B cell (primary cell): ENCODE measurements around the gene CCDC196. TPM values are rescaled to one million over a fixed set of nuclear protein-coding genes. Genes with fewer than 3 reads are reported as not detected.
"Not testable (repeated sequence)": the region's sequence is repeated elsewhere in the genome, so short reads cannot be mapped to it uniquely, and the experiment has no call there.

Source experiments
- ATAC-seq: fragments of 200-7000 bp; cut with Tn5 transposase; one replicate; pipeline ENCODE4 v1.10.0; 2021; ENCODE audit warnings: low read depth, mild to moderate bottlenecking, moderate number of reproducible peaks, moderate library complexity
- CTCF ChIA-PET: fragments of 350-600 bp; sonication (Branson Sonifier 250); formaldehyde crosslinking; loops from one replicate; lab custom pipeline; 2021; ENCODE audit warnings: antibody characterized with exemption, inconsistent platforms; lab: Charles Lee
- POLR2A ChIA-PET: fragments of 350-600 bp; sonication (Branson Sonifier 250); formaldehyde crosslinking; loops from one replicate; lab custom pipeline; 2021; ENCODE audit warnings: antibody characterized with exemption; lab: Charles Lee
- DNase-seq: peaks from one replicate; pipeline ENCODE4 v3.0.0; 2013
- H2AFZ ChIP-seq: 2 replicates; pipeline ENCODE4 v1.6.1; 2012; ENCODE audit warnings: mild to moderate bottlenecking, low read depth, low read length; ENCODE audit not compliant: insufficient read depth, poor library complexity, severe bottlenecking
- H3K27ac ChIP-seq, 2 donors: 1 replicate in 1 of 2; 2 replicates in 1 of 2; pipeline ENCODE4 v1.5.1; 2012 to 2013; ENCODE audit warnings: low read length in 2 of 2, mild to moderate bottlenecking in 2 of 2, moderate library complexity in 1 of 2
- H3K27me3 ChIP-seq, 4 experiments: fragments of 200-600 bp in 1 of 4; sonication (generic) in 1 of 4; replicated peaks in 1 of 4; 1 replicate in 2 of 4; 2 replicates in 2 of 4; pipeline versions ENCODE4 v1.6.1 to v1.7.0; 2013 to 2016; ENCODE audit warnings: low read length in 3 of 4, mild to moderate bottlenecking in 2 of 4, mixed read lengths in 1 of 4, moderate library complexity in 1 of 4; ENCODE audit not compliant: insufficient read depth in 4 of 4, control insufficient read depth in 3 of 4; ENCODE audit errors: control extremely low read depth in 1 of 4
- H3K36me3 ChIP-seq, 2 experiments: replicated peaks in 1 of 2; 1 replicate in 1 of 2; 2 replicates in 1 of 2; pipeline versions ENCODE4 v1.6.1 to v1.7.1; 2013; ENCODE audit warnings: low read length in 1 of 2; ENCODE audit not compliant: insufficient read depth in 2 of 2, control insufficient read depth in 1 of 2; ENCODE audit errors: control extremely low read depth in 1 of 2, extremely low read depth in 1 of 2
- H3K4me1 ChIP-seq, 2 donors: fragments of 200-600 bp in 1 of 2; sonication (generic) in 1 of 2; 1 replicate in 1 of 2; 2 replicates in 1 of 2; pipeline versions ENCODE4 v1.5.1 to v1.6.1; 2013 to 2017; ENCODE audit warnings: low read length in 2 of 2; ENCODE audit not compliant: control insufficient read depth in 2 of 2, insufficient read depth in 2 of 2
- H3K4me2 ChIP-seq: replicated peaks from 2 replicates; pipeline ENCODE3; 2012; ENCODE audit warnings: mild to moderate bottlenecking, low read depth, low read length; ENCODE audit not compliant: poor library complexity, severe bottlenecking
- H3K4me3 ChIP-seq, 5 experiments: fragments of 200-600 bp in 1 of 5; sonication (generic) in 1 of 5; 1 replicate in 3 of 5; 2 replicates in 2 of 5; pipeline versions ENCODE4 v1.5.1 to v1.7.0; 2011 to 2016; ENCODE audit warnings: low read length in 4 of 5, mild to moderate bottlenecking in 4 of 5, low read depth in 2 of 5, control low read depth in 1 of 5, moderate library complexity in 1 of 5; ENCODE audit not compliant: insufficient read depth in 1 of 5; ENCODE audit errors: control extremely low read depth in 1 of 5, extremely low read depth in 1 of 5
- H3K79me2 ChIP-seq: fragments of 200-600 bp; sonication (generic); one replicate; pipeline ENCODE4 v1.6.0; 2016; ENCODE audit warnings: low read length; ENCODE audit not compliant: control insufficient read depth, insufficient read depth
- H3K9ac ChIP-seq: fragments of 200-600 bp; sonication (generic); 2 replicates; pipeline ENCODE4 v1.6.1; 2017; ENCODE audit warnings: mild to moderate bottlenecking, low read length, moderate library complexity
- H3K9me3 ChIP-seq, 3 donors: one replicate each; pipeline versions ENCODE4 v1.6.1 to v1.7.1; 2013; ENCODE audit warnings: low read length in 2 of 3; ENCODE audit not compliant: control insufficient read depth in 2 of 3, insufficient read depth in 1 of 3; ENCODE audit errors: control extremely low read depth in 1 of 3
- H4K20me1 ChIP-seq: 2 replicates; pipeline ENCODE4 v1.6.0; 2012; ENCODE audit warnings: mild to moderate bottlenecking, low read length; ENCODE audit not compliant: insufficient read depth, control insufficient read depth, poor library complexity, severe bottlenecking
- H3K27ac Mint-ChIP-seq: one replicate; pipeline ENCODE4 v1.8.0; 2021; ENCODE audit warnings: mixed read lengths
- H3K27me3 Mint-ChIP-seq: one replicate; pipeline ENCODE4 v1.8.0; 2021; ENCODE audit warnings: mixed read lengths
- H3K4me1 Mint-ChIP-seq: one replicate; pipeline ENCODE4 v1.8.0; 2021; ENCODE audit warnings: mixed read lengths
- H3K4me3 Mint-ChIP-seq: one replicate; pipeline ENCODE4 v1.8.0; 2021; ENCODE audit warnings: mixed read lengths
- H3K9me3 Mint-ChIP-seq: one replicate; pipeline ENCODE4 v1.8.0; 2022; ENCODE audit warnings: mixed read lengths; ENCODE audit not compliant: insufficient read depth
- WGBS: methylation state at CpG from one replicate; pipeline ENCODE4 v1.1.5; 2013; ENCODE audit warnings: missing lambda C conversion rate; ENCODE audit not compliant: insufficient coverage; 5-methylcytosine and 5-hydroxymethylcytosine counted together
- intact Hi-C: fragments of 100-400 bp; cut with micrococcal nuclease; formaldehyde crosslinking; loops from one replicate; pipeline ENCODE4 v1.10.0; 2022
- polyA plus RNA-seq: library from polyadenylated mRNA; depleted of rRNA; stranded (reverse); fragments of >200 nt; gene quantifications from 2 replicates; pipeline ENCODE4 v1.2.3, GENCODE V29; 2012
- total RNA-seq, 2 donors: library from RNA; stranded (reverse); fragments of 120-200 nt in 1 of 2; gene quantifications; 1 replicate in 1 of 2; 2 replicates in 1 of 2; pipeline versions ENCODE4 v1.2.3 to v1.2.4, GENCODE V29; 2013 to 2022

The CCDC196 gene
- total and polyA plus RNA-seq, 2 donors (not counting 1 experiment from before 2014, with no cell fraction given), result not detected

GRCh38 chr14:66545751-66546150 lies 59.6 kb downstream of the CCDC196 start:
- H3K79me2 ChIP-seq, H3K9me3 ChIP-seq, H3K4me3 ChIP-seq, H3K4me3 Mint-ChIP-seq, H3K4me1 ChIP-seq, POLR2A ChIA-PET, H3K9ac ChIP-seq, H3K4me2 ChIP-seq, H3K36me3 ChIP-seq, H3K9me3 Mint-ChIP-seq, CTCF ChIA-PET, H3K27me3 ChIP-seq, H2AFZ ChIP-seq, H3K4me1 Mint-ChIP-seq, H3K27ac ChIP-seq, H3K27ac Mint-ChIP-seq, ATAC-seq, DNase-seq, intact Hi-C loops, H3K27me3 Mint-ChIP-seq, H4K20me1 ChIP-seq: not testable (repeated sequence)
- WGBS, result 96% methylated on average over 16 of the region's 32 CpGs

Other genes with a start within 250 kb of the CCDC196 start
- 15.5 and 18.0 TPM in 2 replicates for gene GPHN, start 21.8 kb downstream of the CCDC196 start, total RNA-seq
- gene GPHN, start 21.8 kb downstream of the CCDC196 start, polyA plus RNA-seq, result 3.4 and 3.9 TPM in 2 replicates